Ramos (cell line): ENCODE results near the gene PIK3AP1.
"Not testable (repeated sequence)": the region's sequence is repeated elsewhere in the genome, so short reads cannot be mapped to it uniquely, and the experiment has no call there.

ENCODE experiments used
- in situ Hi-C: fragments of 300-500 bp; cut with MboI; formaldehyde crosslinking; loops from one replicate; pipeline ENCODE4 v1.14.3; 2022; ENCODE audit warnings: low sequenced_read_pairs; ENCODE audit not compliant: unreplicated experiment

The PIK3AP1 gene

GRCh38 chr10:96720422-96721206, at the start of gene PIK3AP1:
Gene PIK3AP1 (minus strand): TSS chr10:96720514. CDS start chr10:96720394, 120 bp downstream.
- in situ Hi-C loops = no loop called here

- in situ Hi-C loops = no loop called here
Measured at GRCh38 chr10:96768136-96768535, 47.8 kb upstream of the PIK3AP1 start.

GRCh38 chr10:96767611-96768010, 47.3 kb upstream of the PIK3AP1 start:
- in situ Hi-C loops = no loop called here

GRCh38 chr10:96765406-96766240, 45.3 kb upstream of the PIK3AP1 start:
- in situ Hi-C loops = no loop called here

- in situ Hi-C loops = no loop called here
Measured at GRCh38 chr10:96764425-96765060, 44.2 kb upstream of the PIK3AP1 start.

GRCh38 chr10:96758423-96758822, 38.1 kb upstream of the PIK3AP1 start:
- in situ Hi-C loops = no loop called here

GRCh38 chr10:96756111-96756903, 36.0 kb upstream of the PIK3AP1 start:
- in situ Hi-C loops = no loop called here

- in situ Hi-C loops = no loop called here
Measured at GRCh38 chr10:96753956-96754355, 33.6 kb upstream of the PIK3AP1 start.

- in situ Hi-C loops = no loop called here
Measured at GRCh38 chr10:96752375-96752774, 32.1 kb upstream of the PIK3AP1 start.

GRCh38 chr10:96750316-96750715, 30.0 kb upstream of the PIK3AP1 start:
- in situ Hi-C loops = not testable (repeated sequence)

- in situ Hi-C loops = loop anchor here (5.0 kb wide), 1 partner anchor 106 kb away; no protein-coding TSS in a partner anchor
Measured at GRCh38 chr10:96747734-96748550, 27.6 kb upstream of the PIK3AP1 start.

- in situ Hi-C loops = loop anchor here (5.0 kb wide), 1 partner anchor 104 kb away; no protein-coding TSS in a partner anchor
Measured at GRCh38 chr10:96746503-96746902, 26.2 kb upstream of the PIK3AP1 start.

- in situ Hi-C loops = loop anchor here (5.0 kb wide), 1 partner anchor 104 kb away; no protein-coding TSS in a partner anchor
Measured at GRCh38 chr10:96745950-96746349, 25.6 kb upstream of the PIK3AP1 start.

- in situ Hi-C loops = no loop called here
Measured at GRCh38 chr10:96743988-96744585, 23.8 kb upstream of the PIK3AP1 start.

GRCh38 chr10:96741557-96741956, 21.2 kb upstream of the PIK3AP1 start:
- in situ Hi-C loops = not testable (repeated sequence)

GRCh38 chr10:96740579-96741281, 20.4 kb upstream of the PIK3AP1 start:
- in situ Hi-C loops = no loop called here

GRCh38 chr10:96740141-96740540, 19.8 kb upstream of the PIK3AP1 start:
- in situ Hi-C loops = no loop called here

GRCh38 chr10:96737307-96737902, 17.1 kb upstream of the PIK3AP1 start:
- in situ Hi-C loops = not testable (repeated sequence)
